Epithelial cell of esophagus (primary cell): Measurements from ENCODE around the gene CARD11.

Experiments used
- DNase-seq: peaks from one replicate; pipeline ENCODE4 v3.0.0; 2010; ENCODE audit warnings: low read depth
- H3K4me3 ChIP-seq: 2 replicates; pipeline ENCODE4 v1.5.1; 2011; ENCODE audit warnings: mild to moderate bottlenecking, low read length, control low read depth
- CTCF ChIP-seq: IDR thresholded peaks from 2 replicates; pipeline ENCODE4 v1.5.1; 2011; ENCODE audit warnings: low read depth, mild to moderate bottlenecking, low read length, control low read depth, inconsistent platforms; ENCODE audit not compliant: insufficient read depth; ENCODE audit errors: missing control alignments

Gene CARD11

DNA sequence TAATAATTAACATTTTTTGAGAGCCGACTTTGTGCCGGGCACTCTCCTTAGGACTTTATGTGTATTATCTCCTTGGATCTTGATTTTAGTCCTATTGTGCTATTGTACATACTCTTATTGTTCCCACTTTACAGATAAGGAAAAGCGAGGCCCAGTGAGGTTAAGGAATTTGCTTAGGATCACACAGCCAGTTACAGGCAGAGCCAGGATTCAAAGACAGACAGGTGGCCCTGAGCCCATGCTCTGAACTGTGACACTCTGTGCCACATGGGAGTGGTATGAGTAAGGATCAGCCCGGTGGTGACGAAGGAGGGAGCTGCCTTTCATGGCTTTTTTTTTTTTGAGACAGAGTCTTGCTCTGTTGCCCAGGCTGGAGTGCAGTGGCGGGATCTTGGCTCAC is 183.7 kb downstream of the CARD11 start:
- H3K4me3 ChIP-seq = no peak overlapping the region
- no peak for TF ChIP-seq CTCF
- DNase-seq = no peak

GRCh38 chr7:2858621-2859020 is 185.0 kb downstream of the CARD11 start:
- no peak for TF ChIP-seq CTCF
- H3K4me3 ChIP-seq = no peak overlapping the region
- no peak for DNase-seq

- DNase-seq = no peak
- TF ChIP-seq CTCF = no peak
- H3K4me3 ChIP-seq = no peak overlapping the region
Measured at GRCh38 chr7:2856388-2857169, 187.1 kb downstream of the CARD11 start.
